HG03442 (cell line): ENCODE data around the gene DEFB126.
"Not testable (repeated sequence)": the region's sequence is repeated elsewhere in the genome, so short reads cannot be mapped to it uniquely, and the experiment has no call there.

Source experiments
- ATAC-seq: cut with Tn5 transposase; IDR thresholded peaks from one replicate; pipeline ENCODE4 v1.9.1; 2021; ENCODE audit warnings: mild to moderate bottlenecking, moderate library complexity; ENCODE audit not compliant: unreplicated experiment

The DEFB126 gene, protein sequence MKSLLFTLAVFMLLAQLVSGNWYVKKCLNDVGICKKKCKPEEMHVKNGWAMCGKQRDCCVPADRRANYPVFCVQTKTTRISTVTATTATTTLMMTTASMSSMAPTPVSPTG

DNA sequence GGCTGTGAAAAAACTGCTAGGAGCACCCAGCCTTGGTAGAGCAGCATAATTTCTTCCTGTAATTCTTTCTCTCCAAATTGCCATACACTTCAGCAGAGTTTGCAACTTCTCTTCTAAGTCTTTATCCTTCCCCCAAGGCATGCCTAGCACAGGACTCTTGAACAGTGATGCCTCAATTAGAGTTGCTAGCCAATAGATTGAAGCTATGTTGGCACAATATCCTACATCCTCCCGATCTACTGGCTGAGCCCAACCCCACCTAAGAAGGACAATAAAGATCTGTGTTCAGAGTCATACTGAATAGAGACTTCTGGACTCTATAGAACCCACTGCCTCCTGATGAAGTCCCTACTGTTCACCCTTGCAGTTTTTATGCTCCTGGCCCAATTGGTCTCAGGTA, at the start of gene DEFB126:
TSS of gene DEFB126 (plus strand) at position 301 of the 400 bp plus-strand sequence. CDS start at position 340, 39 bp downstream.
- no peak for ATAC-seq

DNA sequence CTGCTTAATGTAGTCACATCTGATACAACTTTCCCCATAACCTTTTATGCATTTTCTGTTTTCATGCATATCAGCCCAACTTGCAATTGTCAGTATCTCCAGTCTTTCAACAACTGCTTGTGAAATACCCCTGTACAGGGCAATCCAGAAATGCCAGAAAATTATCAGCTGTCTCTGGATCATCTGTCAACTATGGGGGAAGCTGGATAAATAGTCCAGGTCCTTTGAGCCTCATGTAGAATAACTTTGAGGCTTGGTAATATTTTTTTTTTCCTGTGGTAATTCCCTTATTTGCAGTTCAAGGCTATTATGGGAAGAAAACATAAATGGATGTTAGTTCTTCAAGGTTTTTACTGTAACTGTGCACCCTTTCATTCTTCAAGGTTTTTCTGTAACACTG, 48.7 kb upstream of the DEFB126 start:
- ATAC-seq, result no peak

DNA sequence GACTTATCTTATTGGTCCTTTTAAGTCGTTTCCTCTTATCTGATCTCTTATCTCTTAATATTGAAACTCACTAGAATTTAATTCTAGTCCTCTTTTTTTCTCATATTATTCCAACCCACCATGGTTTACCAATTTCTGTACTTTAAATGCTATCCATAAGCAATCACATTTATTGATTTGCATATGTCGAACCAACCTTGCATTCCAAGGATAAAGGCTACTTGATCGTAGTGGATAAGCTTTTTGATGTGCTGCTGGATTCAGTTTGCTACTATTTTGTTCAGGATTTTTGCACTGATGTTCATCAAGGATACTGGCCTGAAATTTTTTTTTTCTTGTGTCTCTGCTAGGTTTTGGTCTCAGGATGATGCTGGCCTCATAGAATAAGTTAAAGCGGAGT, 47.2 kb upstream of the DEFB126 start:
- ATAC-seq, result no peak

DNA sequence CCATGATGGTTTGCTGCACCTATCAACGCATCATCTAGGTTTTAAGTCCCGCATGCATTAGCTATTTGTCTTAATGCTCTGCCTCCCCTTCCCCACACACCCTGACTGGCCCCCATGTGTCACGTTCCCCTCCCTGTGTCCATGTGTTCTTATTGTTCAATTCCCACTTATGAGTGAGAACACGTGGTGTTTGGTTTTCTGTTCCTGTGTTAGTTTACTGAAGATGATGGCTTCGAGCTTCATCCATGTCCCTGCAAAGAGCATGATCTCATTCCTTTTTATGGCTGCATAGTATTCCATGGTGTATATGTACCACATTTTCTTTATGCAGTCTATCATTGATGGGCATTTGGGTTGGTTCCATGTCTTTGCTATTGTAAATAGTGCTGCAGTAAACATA, 44.7 kb upstream of the DEFB126 start:
- ATAC-seq, result not testable (repeated sequence)

DNA sequence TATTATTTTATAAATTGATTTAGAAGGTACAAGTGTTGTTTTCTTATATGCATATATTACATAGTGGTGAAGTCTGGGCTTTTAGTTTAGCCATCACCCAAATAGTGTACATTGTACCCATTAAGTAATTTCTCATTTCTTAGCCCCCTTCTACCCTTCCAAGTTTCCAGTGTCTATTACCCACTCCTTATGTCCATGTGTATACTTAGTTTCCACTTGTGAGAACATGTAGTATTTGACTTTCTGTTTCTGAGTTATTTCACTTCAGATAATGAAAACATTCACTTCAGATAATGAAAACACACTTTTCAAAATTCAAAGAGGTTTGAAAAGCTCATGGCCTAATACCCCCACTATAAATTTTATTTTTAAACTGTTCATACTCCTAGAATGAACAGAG, 40.4 kb upstream of the DEFB126 start:
- ATAC-seq, result no peak

DNA sequence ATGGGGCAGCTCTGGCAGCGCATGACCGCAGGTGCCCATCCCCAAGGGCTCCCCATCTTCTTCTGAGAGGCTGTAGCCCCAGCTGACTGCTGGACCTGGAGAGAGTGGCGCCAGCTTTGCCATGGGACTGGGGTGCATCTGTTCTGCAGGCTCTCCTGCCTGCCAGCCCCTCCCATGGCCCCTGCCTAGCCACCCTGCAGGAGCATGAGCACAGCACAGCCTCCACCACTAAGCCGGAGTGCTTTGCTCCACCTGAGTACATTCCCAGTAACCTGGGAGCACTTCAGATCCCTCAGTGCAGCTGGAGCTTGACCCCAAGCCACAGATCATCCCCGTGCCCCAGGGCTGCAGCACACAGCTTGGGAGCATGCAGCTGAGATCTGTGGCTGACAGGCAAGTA, 38.9 kb upstream of the DEFB126 start:
- ATAC-seq, result no peak

DNA sequence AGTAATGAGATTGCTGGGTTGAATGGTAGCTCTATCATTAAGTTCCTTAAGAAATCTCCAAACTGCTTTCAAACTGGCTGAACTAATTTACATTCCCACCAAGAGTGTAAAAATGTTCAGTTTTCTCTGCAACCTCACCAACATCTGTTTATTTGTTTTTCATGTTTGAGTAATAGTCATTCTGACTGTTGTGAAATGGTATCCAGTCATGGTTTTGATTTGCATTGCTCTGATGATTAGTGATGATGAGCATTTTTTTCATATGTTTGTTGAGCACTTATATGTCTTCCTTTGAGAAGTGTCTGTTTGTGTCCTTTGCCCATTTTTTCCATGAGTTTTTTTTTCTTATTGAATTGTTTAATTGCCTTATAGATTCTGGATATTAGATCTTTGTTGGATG, 30.0 kb upstream of the DEFB126 start:
- ATAC-seq, result no peak

DNA sequence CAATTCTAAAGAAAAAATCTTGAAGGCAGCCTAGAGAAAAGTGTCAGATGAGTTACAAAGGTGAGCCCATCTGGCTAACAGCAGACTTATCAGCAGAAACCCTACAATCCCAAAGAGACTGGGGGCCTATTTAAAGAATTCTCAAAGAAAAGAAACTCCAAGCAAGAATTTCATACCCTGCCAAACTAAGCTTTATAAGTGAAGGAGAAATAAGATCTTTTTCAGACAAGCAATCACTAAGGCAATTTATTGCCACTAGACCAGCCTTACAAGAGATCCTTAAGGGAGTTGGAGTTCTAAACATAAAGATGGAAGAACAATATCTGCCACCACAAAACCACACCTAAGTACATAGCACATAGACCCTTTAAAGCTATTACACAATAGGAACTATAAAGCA, 24.9 kb upstream of the DEFB126 start:
- ATAC-seq, result no peak

DNA sequence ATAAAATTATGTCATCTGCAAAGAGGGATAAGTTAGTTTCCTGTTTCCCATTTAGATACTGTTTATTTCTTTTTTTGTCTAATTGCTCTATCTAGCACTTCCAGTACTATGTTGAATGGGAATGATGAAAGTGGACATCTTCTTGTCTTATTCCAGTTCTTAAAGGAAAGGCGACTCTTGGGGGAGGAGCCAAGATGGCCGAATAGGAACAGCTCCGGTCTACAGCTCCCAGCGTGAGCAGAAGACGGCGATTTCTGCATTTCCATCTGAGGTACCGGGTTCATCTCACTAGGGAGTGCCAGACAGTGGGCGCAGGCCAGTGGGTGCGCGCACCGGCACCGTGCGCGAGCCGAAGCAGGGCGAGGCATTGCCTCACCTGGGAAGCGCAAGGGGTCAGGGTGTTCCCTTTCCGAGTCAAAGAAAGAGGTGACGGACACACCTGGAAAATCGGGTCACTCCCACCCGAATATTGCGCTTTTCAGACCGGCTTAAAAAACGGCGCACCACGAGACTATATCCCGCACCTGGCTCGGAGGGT, 12.5 kb upstream of the DEFB126 start:
- not testable (repeated sequence) for ATAC-seq

DNA sequence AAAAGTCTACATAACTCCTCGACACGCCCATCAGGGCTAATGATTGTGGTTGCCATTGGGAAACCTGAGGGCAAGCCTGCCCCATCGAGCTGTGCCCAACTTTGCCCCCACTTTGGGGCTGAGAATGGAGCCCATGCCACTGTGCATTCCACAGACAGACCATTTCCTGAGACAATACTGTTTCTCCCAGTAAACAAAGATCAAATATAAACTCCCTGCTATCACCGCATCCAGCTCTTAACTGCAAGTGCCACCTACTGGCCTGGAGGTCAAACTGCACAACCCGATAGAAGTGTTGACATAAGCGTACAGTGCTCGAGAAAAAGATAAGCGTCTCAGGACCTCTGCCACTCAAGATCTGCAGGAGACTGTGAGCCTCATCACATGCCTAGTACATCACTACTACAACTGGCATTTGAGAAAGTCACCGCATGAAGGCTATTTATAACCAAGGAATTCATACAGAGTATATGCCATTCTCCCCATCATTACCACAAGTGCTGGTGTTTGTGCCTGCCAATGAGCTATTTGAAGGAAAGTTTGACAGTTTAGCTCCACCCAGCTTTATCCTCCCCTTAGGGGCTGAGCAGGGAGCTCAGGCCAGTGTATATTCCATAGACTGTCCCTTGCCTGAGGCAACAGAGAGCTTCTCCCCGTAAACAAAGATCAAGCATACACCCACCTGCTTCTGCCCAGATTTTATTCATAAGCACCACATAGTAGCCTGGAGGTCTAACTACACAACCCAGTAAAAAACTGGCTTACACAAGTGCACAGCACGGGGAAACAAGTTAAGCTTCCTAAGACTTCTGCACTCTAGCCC, 4.5 kb upstream of the DEFB126 start:
- no peak for ATAC-seq

DNA sequence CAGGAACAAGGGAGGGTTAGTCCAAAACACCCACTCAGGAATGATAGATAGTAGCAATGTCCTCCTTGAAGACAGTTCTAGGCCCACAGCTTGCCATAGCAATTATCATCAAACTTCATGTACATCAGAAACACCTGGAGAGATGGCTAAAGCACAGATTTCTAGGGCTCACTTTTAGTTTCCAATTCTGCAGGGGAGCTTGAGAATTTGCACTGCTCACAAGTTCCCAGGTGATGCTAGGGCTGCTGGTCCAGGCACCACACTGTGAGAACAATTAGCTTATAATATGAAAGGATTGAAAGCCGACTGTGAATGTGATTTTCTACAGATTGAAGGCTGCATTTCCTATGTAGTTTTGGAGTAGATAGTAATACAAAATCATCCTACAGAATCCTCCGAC, 3.5 kb downstream of the DEFB126 start:
- no peak for ATAC-seq

DNA sequence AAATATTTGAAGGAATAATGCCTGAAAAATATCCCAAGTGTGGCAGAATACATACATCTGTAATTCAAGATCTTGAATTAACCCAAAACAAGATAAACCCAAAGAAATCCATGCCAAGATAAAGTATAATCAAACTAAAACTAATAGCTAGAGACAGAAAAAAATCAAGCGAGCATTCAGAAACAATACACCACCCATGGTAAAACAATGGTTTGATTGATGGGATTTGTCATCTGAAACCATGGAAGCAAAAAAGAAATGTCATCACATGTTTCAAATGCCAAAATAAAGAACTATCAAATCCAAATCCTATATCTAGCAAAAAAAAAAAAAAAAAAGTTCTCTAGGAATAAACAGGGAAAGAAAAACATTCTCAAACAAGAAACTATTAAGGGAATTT, 9.7 kb downstream of the DEFB126 start:
- no peak for ATAC-seq

DNA sequence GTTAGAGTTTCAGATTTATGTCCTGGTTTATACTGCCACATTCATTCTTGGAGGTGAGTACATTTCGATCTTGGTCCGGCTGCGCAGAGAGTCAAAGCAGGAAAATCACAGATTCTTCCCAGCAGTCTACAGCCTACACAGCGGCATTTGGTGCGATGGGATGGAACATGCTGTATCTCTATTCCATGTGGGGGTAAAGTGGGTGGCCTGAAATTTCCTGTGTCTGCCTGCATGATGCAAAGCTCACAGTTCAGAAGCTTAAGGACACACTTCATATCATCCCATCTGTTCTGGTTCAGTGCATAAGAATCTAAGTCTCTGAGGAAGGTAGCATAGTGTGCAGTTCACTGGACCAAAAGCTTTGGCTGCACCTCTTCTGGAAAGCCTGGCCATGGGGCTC, 14.8 kb downstream of the DEFB126 start, which contains the start of gene DEFB127:
TSS of gene DEFB127 (plus strand) at position 301 of the 400 bp plus-strand sequence. CDS start at position 392, 91 bp downstream.
- ATAC-seq, result no peak

DNA sequence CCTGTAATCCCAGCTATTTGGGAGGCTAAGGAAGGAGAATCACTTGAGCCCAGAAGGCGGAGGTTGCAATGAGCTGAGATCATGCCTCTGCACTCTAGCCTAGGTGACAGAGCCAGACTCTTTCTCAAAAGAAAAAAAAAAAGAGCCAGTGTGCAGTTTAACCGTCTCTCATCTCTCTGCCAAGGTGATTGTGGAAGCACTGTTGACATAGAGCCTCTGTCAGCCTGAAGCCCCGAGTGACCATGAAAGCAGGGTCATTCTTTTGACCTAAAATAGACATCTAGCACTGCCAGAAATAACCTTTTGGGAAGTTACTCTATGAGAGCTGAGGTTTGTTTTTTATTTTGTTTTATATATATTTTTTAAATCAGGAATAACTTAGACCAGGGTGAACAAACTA, 22.2 kb downstream of the DEFB126 start:
- ATAC-seq, result no peak

DNA sequence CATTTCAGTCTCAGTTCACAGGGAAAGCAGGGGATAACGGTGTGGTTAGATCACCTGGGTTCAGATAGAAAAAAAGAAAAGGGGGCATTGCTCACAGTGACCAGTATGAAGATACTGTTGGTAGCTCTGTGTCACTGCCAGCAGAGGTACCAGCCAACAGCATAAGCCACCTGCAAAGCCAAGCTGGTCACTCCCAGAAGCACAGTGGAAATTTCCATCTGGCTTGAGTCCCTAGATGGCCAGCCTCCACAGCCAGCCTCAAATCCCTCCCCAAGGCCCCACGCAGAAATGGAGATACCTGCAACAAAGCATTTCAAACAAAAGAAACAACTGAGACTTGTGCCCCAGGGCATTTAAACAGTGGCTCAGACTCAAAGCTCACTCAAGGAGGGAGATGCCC, 26.5 kb downstream of the DEFB126 start:
- no peak for ATAC-seq

DNA sequence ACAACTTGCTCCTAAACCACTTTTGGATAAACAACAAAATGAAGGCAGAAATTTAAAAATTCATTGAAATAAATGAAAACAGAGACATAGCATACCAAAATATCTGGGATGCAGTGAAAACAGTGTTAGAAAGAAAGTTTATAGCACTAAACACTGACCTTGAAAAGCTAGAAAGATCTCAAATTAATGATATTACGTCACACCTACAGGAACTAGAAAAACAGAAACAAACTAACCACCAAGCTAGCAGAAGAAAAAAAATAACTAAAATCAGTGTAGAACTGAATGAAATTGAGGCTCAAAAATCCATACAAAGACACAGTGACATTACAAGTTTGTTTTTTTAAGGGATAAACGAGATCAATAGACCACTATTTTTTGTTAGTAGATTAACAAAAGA, 41.9 kb downstream of the DEFB126 start:
- no peak for ATAC-seq

DNA sequence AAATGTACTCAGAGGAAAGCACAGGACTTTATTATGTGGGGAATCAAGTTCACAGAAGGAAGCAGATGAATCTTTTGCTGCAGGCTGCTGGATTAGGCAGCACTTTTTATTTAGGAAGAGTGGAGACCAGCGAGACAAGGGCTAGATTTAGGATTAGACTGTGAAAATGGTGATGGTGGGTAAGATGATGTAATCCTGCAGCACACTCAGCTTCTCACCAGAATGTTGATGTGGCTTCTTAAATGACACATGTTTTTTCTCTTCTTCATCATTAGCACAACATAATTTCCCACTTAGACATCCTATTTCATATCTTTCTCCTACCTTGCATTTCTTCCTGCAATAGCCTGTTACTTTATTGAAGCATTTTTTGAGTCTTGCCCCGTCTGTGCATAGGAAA, 45.3 kb downstream of the DEFB126 start:
- no peak for ATAC-seq

DNA sequence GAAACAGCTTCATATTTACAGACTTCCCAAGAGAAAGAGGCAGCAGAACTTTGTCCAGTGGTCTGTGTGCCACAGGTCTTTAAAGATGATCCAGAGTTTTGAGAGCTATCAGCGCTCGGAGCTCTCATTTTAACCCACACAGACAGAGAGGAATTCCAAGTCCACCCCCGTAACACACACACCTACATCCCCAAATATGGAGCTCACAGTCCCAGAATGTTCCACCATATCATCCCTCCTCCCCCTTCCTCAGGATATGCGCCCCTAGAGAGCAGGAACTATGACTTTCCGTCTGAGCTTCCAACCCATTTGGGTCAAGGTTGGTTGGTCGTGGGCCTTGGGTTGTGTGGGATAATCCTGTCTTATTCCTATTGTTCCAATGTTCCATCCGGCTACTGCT, 47.2 kb downstream of the DEFB126 start, which contains the start of gene DEFB128:
TSS of gene DEFB128 (minus strand) at position 101 of the 400 bp plus-strand sequence. CDS start at position 13, 88 bp downstream.
- ATAC-seq, result no peak
